ENCODE results near the gene LIF. TPM values are rescaled to one million over a fixed set of nuclear protein-coding genes. Genes with fewer than 3 reads are reported as not detected.
A peak's percentile ranks its signal among the peaks of the same experiment; 100 is the strongest.

LIF gene
- total RNA-seq, 1 experiment from 2014 or later: 8.0 TPM

DNA sequence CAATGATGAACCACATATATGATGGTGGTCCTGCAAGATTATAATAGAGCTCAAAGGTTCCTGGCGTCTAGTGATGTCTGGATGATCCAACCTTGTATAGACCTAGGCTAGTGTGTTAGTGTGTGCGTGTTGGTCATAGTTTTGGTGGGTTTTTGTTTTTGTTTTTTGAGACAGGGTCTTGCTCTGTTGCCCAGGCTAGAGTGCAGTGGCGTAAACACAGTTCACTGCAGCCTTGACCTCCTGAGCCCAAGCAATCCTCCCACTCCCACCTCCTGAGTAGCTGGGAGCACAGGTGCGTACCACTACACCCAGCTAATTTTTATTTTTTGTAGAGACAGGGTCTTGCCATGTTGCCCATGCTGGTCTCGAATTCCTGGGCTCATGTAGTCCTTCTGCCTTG is 33.4 kb upstream of the LIF start:
- CTCF ChIA-PET: interaction anchor here (1.5 kb wide), 1 partner anchor 19 kb away, joined by 4 read pairs; no protein-coding TSS in a partner anchor
- Histone ChIP-seq H3K36me3 (ENCODE audit: control insufficient read depth, insufficient read depth, low read length) (no peaks in the 10 kb centered on the region; the same call in 1 of the 2 replicates), H3K27me3 (replicated peaks; ENCODE audit: control insufficient read depth, insufficient read depth, low read length) (no peaks in the 10 kb centered on the region), H3K4me1 (peaks cover 19% of the 10 kb centered on the region), H3K4me3 (ENCODE audit: low read depth, low read length) (no peak overlapping the region), H3K9me3 (no peaks in the 10 kb centered on the region)
- H3K9me3 Mint-ChIP-seq (ENCODE audit: unreplicated experiment): no peaks in the 10 kb centered on the region
- DNase-seq: no peak
- H3K4me3 Mint-ChIP-seq (ENCODE audit: unreplicated experiment): no peak overlapping the region
- intact Hi-C loops (cut with micrococcal nuclease; ENCODE audit: unreplicated experiment): loop anchor here (10.0 kb wide), 1 partner anchor 205 kb away; no protein-coding TSS in a partner anchor
- no peak overlapping the region for H3K27ac Mint-ChIP-seq (ENCODE audit: unreplicated experiment)
- no peaks in the 10 kb centered on the region for H3K27me3 Mint-ChIP-seq (ENCODE audit: insufficient read depth, unreplicated experiment)
- no TSS peak for BruUV-seq (replicated peaks)
- TF ChIP-seq, protein P1, sequence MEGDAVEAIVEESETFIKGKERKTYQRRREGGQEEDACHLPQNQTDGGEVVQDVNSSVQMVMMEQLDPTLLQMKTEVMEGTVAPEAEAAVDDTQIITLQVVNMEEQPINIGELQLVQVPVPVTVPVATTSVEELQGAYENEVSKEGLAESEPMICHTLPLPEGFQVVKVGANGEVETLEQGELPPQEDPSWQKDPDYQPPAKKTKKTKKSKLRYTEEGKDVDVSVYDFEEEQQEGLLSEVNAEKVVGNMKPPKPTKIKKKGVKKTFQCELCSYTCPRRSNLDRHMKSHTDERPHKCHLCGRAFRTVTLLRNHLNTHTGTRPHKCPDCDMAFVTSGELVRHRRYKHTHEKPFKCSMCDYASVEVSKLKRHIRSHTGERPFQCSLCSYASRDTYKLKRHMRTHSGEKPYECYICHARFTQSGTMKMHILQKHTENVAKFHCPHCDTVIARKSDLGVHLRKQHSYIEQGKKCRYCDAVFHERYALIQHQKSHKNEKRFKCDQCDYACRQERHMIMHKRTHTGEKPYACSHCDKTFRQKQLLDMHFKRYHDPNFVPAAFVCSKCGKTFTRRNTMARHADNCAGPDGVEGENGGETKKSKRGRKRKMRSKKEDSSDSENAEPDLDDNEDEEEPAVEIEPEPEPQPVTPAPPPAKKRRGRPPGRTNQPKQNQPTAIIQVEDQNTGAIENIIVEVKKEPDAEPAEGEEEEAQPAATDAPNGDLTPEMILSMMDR (IDR thresholded peaks at IDR 0.05; ENCODE audit: insufficient read depth in 1 of 2, low read depth in 1 of 2, low read length in 1 of 2, severe bottlenecking in 1 of 2, unreplicated experiment in 1 of 2): no peak
- peaks cover 14% of the 10 kb centered on the region for H3K4me1 Mint-ChIP-seq (ENCODE audit: low read depth, unreplicated experiment)
- POLR2A ChIA-PET: no interaction called here
- H3K36me3 Mint-ChIP-seq (ENCODE audit: insufficient read depth, unreplicated experiment): no peaks in the 10 kb centered on the region

DNA sequence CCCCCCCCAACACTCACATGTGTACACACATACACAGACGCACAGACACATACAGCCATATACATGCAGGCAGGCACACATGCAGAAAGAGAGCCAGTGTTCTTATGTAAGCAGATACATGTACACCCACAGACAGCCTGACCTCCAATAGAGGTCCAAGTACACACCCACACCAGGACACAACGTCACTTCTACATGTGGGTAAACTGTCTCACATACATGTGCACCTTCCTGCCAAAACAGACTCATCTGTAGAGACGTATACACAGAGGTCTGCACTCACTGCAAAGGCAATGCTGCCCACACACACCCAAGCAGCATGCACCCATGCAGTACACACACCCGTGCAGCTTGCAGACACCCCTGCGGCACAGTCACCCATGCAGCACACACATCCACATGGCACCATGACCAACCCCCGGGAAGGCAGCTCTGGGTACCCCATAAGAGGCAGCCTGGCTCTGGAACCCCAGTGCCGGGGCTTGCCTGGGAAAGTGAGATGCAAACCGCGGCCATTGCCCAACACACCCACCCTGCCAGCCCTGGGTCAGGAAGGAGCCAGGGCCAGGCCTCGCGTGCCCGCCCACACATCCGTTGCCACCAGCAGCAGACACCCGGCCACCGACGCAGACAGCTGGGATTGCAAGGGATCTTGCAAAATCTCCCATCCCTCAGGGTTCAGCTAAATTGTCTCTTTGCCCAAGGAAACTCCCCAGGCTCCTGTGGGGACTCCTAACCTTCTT is 32.7 kb upstream of the LIF start:
- no peaks in the 10 kb centered on the region for H3K27me3 ChIP-seq (replicated peaks; ENCODE audit: control insufficient read depth, insufficient read depth, low read length)
- BruUV-seq (replicated peaks): no TSS peak
- intact Hi-C loops (cut with micrococcal nuclease; ENCODE audit: unreplicated experiment): no loop called here
- peaks cover 19% of the 10 kb centered on the region for H3K4me1 ChIP-seq
- H3K27me3 Mint-ChIP-seq (ENCODE audit: insufficient read depth, unreplicated experiment): no peaks in the 10 kb centered on the region
- no peaks in the 10 kb centered on the region for H3K9me3 Mint-ChIP-seq (ENCODE audit: unreplicated experiment)
- no peaks in the 10 kb centered on the region for H3K9me3 ChIP-seq
- no peak overlapping the region for H3K4me3 ChIP-seq (ENCODE audit: low read depth, low read length)
- H3K4me3 Mint-ChIP-seq (ENCODE audit: unreplicated experiment): no peak overlapping the region
- POLR2A ChIA-PET: no interaction called here
- no peak overlapping the region for H3K27ac Mint-ChIP-seq (ENCODE audit: unreplicated experiment)
- H3K36me3 Mint-ChIP-seq (ENCODE audit: insufficient read depth, unreplicated experiment): no peaks in the 10 kb centered on the region
- DNase-seq: no peak
- peaks cover 11% of the 10 kb centered on the region for H3K4me1 Mint-ChIP-seq (ENCODE audit: low read depth, unreplicated experiment)
- CTCF ChIA-PET: interaction anchor here (1.5 kb wide), 1 partner anchor 18 kb away, joined by 4 read pairs; no protein-coding TSS in a partner anchor
- TF ChIP-seq, protein P1 (IDR thresholded peaks at IDR 0.05; ENCODE audit: insufficient read depth in 1 of 2, low read depth in 1 of 2, low read length in 1 of 2, severe bottlenecking in 1 of 2, unreplicated experiment in 1 of 2): no peak
- no peaks in the 10 kb centered on the region; the same call in 1 of the 2 replicates for H3K36me3 ChIP-seq (ENCODE audit: control insufficient read depth, insufficient read depth, low read length)

DNA sequence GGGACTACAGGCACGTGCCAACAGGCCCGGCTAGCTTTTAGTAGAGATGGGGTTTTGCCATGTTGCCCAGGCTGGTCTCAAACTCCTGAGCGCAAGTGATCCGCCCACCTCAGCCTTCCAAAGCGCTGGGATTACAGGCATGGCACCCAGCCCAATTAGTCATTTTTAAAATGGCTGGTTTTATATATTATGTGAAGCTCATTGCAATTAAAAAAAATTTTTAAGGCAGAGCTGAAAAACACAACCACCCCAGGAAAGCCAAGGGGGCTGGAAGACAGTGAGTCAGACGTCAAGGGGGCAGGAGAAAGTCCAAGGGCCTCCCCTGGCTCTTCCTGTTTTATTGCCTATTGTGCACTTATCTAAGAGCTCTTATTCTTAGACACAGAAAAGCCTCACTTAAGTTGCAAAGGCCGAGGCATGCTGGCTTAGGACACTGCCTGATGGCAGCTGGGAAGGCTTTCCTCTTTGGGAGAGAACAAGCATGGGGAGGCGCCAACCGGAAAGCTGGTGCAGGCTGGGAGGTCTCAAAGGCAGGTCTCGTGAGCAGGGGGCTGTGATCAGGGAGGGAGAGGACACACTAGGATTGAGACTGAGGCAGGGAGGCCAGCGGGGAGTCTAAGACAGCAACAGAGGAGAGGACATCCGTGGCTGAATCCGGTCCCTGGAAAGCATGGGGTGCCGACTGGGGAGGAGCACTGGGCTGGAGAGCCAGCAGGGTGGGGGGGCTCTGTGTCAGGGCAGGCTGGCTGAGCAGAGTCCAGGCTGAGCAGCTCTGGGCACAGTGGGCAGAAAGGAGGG is 31.2 kb upstream of the LIF start:
- Mint-ChIP-seq H3K27me3 (ENCODE audit: insufficient read depth, unreplicated experiment) (no peaks in the 10 kb centered on the region), H3K27ac (ENCODE audit: unreplicated experiment) (peak overlapping the region; percentile 81), H3K36me3 (ENCODE audit: insufficient read depth, unreplicated experiment) (no peaks in the 10 kb centered on the region), H3K9me3 (ENCODE audit: unreplicated experiment) (no peaks in the 10 kb centered on the region), H3K4me3 (ENCODE audit: unreplicated experiment) (no peak overlapping the region), H3K4me1 (ENCODE audit: low read depth, unreplicated experiment) (peaks cover 11% of the 10 kb centered on the region)
- ChIA-PET CTCF (interaction anchor here (0.9 to 1.5 kb wide), 3 partner anchors 10 to 50 kb away, joined by 3 to 12 read pairs (median 6); partner anchors contain the start of gene TBC1D10A), POLR2A (interaction anchor here (0.6 to 0.7 kb wide), 2 partner anchors 120 to 936 kb away, joined by 4 to 8 read pairs; no protein-coding TSS in a partner anchor)
- no peak overlapping the region for H3K4me3 ChIP-seq (ENCODE audit: low read depth, low read length)
- no TSS peak for BruUV-seq (replicated peaks)
- TF ChIP-seq, protein P1 (IDR thresholded peaks at IDR 0.05; ENCODE audit: insufficient read depth in 1 of 2, low read depth in 1 of 2, low read length in 1 of 2, severe bottlenecking in 1 of 2, unreplicated experiment in 1 of 2): no peak
- intact Hi-C loops (cut with micrococcal nuclease; ENCODE audit: unreplicated experiment): no loop called here
- no peaks in the 10 kb centered on the region for H3K27me3 ChIP-seq (replicated peaks; ENCODE audit: control insufficient read depth, insufficient read depth, low read length)
- H3K4me1 ChIP-seq: peaks cover 19% of the 10 kb centered on the region
- DNase-seq: peak in 1 of 2 experiments; percentile 55
- H3K36me3 ChIP-seq (ENCODE audit: control insufficient read depth, insufficient read depth, low read length): no peaks in the 10 kb centered on the region
- no peaks in the 10 kb centered on the region for H3K9me3 ChIP-seq
